ENCODE measurements around the gene PLD6.

The PLD6 gene

DNA sequence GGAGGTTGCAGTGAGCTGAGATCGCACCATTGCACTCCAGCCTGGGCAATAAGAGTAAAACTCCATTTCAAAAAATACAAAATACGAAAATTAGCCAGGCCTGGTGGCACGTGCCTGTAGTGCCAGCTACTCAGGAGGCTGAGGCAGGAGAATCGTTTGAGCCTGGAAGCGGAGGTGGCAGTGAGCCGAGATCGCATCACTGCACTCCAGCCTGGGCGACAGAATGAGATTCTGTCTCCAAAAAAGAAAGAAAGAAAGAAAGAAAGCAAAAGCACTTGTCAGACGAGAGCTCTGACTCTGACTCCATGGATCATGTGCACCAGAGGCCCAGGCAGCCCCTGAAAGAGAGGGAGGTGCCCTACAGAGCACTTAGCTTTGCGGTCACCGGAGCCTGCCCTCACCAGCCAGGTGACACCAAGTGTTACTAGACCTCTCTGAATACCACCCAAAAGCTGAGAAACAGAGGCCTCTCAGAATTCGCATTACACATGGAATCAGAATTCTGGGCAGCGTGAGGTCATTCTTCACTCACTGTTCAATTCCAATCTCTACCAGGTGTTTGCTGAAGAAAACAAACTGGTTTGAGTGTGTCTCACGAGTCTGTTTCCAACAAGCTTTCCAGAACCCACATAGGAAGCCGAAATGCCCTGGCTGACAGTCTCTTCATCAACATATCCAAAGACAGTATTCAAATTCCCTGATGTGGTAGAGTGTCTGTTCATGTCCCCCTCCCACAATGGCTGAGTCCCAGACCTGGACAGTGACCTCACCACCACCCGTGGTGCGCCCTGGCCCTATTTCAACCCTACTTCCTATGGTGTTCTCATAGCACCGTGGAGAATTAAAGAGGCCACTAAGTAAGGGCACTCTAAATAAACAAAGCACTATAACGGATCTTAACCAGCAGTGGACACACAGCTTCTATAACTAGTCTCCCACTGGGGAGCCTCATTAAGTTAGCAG lies 29.4 kb upstream of the PLD6 start:
- Histone ChIP-seq H3K36me3 (ENCODE audit: insufficient read depth) (no peaks in the 10 kb centered on the region), H3K27ac (peak overlapping the region; percentile 43; the same call in 1 of the 2 replicates), H3K4me2 (peak overlapping the region; percentile 53), H2AFZ (ENCODE audit: low read depth) (no peak overlapping the region), H3K9ac (peak overlapping the region; percentile 97; the same call in 1 of the 2 replicates), H3K4me1 (ENCODE audit: low read depth, poor library complexity, severe bottlenecking) (peaks cover 31% of the 10 kb centered on the region), H3K79me2 (ENCODE audit: insufficient read depth, low read depth) (peaks cover 29% of the 10 kb centered on the region), H4K20me1 (ENCODE audit: insufficient read depth) (no peaks in the 10 kb centered on the region), H3K4me3 (IDR thresholded peaks at IDR 0.05; ENCODE audit: insufficient read depth, low read depth, low read length) (no peak overlapping the region), H3K27me3 (ENCODE audit: insufficient read depth, low read depth) (no peaks in the 10 kb centered on the region)
- TF ChIP-seq, protein P1, sequence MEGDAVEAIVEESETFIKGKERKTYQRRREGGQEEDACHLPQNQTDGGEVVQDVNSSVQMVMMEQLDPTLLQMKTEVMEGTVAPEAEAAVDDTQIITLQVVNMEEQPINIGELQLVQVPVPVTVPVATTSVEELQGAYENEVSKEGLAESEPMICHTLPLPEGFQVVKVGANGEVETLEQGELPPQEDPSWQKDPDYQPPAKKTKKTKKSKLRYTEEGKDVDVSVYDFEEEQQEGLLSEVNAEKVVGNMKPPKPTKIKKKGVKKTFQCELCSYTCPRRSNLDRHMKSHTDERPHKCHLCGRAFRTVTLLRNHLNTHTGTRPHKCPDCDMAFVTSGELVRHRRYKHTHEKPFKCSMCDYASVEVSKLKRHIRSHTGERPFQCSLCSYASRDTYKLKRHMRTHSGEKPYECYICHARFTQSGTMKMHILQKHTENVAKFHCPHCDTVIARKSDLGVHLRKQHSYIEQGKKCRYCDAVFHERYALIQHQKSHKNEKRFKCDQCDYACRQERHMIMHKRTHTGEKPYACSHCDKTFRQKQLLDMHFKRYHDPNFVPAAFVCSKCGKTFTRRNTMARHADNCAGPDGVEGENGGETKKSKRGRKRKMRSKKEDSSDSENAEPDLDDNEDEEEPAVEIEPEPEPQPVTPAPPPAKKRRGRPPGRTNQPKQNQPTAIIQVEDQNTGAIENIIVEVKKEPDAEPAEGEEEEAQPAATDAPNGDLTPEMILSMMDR (conservative IDR thresholded peaks at IDR 0.05; ENCODE audit: low read depth, low read length), result no peak

DNA sequence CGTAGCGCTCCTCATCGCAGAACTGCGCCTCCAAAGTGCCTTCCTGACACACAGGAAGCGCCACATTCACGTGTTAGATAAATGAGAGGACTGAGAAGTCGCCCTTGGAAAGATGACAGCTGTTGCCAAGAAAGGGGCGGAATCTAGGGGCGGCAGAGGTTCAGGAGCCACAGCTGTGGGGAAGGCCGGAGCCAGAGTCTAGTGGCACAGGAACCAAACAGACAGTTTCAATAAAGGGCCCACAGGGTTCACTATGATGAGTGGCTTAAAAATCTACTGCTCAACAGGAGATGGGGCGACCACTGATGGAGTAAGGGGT lies 26.1 kb upstream of the PLD6 start:
- H3K36me3 ChIP-seq (ENCODE audit: insufficient read depth), result no peaks in the 10 kb centered on the region
- H3K4me3 ChIP-seq (IDR thresholded peaks at IDR 0.05; ENCODE audit: insufficient read depth, low read depth, low read length), result no peak overlapping the region

DNA sequence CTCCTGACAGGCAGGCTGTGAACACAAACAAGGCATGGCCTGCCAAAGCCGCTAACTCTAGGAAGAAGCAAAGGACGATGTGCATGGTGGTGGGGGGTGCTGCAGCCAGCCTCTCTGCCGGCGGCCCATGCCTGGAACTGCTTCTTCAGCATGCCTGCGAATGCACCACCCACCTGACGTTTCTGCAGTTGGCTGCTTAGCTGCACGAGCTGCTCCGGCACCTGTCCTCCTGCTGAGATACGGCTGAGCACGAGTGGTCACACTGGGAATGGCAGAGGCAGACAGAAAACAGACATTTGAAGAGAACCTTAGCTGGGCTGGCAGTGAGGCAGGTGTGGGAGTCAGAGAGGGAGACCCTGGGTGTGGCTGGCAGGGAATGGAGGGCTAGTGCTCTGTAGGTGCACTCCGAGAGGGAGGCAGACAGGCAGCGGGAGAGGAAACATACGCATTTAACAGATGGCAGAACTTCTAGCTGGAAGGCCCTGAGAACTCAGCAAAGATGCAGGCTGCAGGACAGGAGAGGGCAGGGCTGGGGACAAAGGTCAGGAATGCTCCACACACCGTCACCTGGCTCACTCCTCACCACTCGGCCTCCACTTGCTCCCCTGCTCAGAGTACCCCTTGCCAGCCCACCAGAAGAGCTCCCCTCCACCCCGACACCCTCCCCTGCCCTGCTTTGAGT lies 25.6 kb upstream of the PLD6 start:
- H3K36me3 ChIP-seq (ENCODE audit: insufficient read depth), result no peaks in the 10 kb centered on the region
- no peak overlapping the region for H3K27ac ChIP-seq
- no peak overlapping the region for H2AFZ ChIP-seq (ENCODE audit: low read depth)
- H3K79me2 ChIP-seq (ENCODE audit: insufficient read depth, low read depth), result peaks cover 27% of the 10 kb centered on the region
- no peak overlapping the region for H3K4me2 ChIP-seq
- H4K20me1 ChIP-seq (ENCODE audit: insufficient read depth), result no peaks in the 10 kb centered on the region
- no peak overlapping the region for H3K9ac ChIP-seq
- TF ChIP-seq, protein P1 (conservative IDR thresholded peaks at IDR 0.05; ENCODE audit: low read depth, low read length), result no peak
- H3K4me3 ChIP-seq (IDR thresholded peaks at IDR 0.05; ENCODE audit: insufficient read depth, low read depth, low read length), result no peak overlapping the region
- H3K27me3 ChIP-seq (ENCODE audit: insufficient read depth, low read depth), result no peaks in the 10 kb centered on the region
- peaks cover 7% of the 10 kb centered on the region for H3K4me1 ChIP-seq (ENCODE audit: low read depth, poor library complexity, severe bottlenecking)

More for the DNA sequence above, 26.1 kb upstream of the PLD6 start:
- Histone ChIP-seq H3K4me2 (no peak overlapping the region), H3K27me3 (ENCODE audit: insufficient read depth, low read depth) (no peaks in the 10 kb centered on the region), H4K20me1 (ENCODE audit: insufficient read depth) (no peaks in the 10 kb centered on the region), H3K79me2 (ENCODE audit: insufficient read depth, low read depth) (peaks cover 29% of the 10 kb centered on the region), H3K27ac (no peak overlapping the region), H3K9ac (no peak overlapping the region), H2AFZ (ENCODE audit: low read depth) (no peak overlapping the region), H3K4me1 (ENCODE audit: low read depth, poor library complexity, severe bottlenecking) (peaks cover 7% of the 10 kb centered on the region)
- TF ChIP-seq, protein P1 (conservative IDR thresholded peaks at IDR 0.05; ENCODE audit: low read depth, low read length), result no peak

DNA sequence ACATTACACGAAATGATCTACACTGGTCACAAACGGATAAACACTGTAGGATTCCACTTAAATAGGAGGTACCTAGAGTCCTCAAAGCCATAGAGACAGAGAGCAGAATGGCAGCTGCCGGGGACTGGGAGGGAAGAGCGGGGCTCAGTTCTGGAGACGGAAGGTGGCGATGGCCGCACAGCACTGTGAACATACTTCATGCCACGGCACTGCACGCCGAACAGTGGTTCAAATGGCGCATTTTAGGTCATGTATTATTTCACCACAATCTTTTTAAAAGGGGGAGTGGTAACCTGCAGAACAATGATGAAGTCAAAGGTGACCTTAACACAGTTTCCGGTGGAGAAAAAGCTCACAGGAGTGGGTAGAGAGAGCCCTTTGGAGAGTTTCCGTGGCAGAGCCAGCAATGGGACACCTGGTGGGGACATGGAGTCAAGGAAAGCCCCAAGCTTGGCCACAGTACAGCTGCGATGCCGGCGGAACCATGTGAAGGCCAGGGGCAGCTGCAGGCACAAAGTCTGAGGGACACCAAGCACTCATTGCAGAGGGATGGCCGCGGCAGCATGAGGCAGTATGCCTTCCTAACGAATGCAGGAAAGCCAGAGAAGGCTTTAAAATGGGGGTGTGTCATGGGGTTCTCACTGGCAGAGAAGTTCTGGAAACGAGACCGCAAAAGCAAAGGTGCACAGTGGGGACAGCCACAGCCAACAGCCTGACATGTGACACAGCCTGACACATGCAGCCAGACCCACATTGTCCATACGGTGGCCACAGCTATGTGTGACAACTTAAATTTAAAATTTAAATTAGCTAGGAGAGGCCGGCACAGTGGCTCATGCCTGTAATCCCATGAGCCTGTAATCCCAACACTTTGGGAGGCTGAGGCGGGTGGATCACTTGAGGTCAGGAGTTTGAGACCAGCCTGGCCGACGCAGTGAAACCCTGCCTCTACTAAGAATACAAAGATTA lies 23.6 kb upstream of the PLD6 start:
- H4K20me1 ChIP-seq (ENCODE audit: insufficient read depth), result no peaks in the 10 kb centered on the region
- TF ChIP-seq, protein P1 (conservative IDR thresholded peaks at IDR 0.05; ENCODE audit: low read depth, low read length), result no peak
- H3K4me3 ChIP-seq (IDR thresholded peaks at IDR 0.05; ENCODE audit: insufficient read depth, low read depth, low read length), result no peak overlapping the region
- peaks cover 13% of the 10 kb centered on the region for H3K79me2 ChIP-seq (ENCODE audit: insufficient read depth, low read depth)
- H3K27ac ChIP-seq, result no peak overlapping the region
- no peaks in the 10 kb centered on the region for H3K27me3 ChIP-seq (ENCODE audit: insufficient read depth, low read depth)
- no peak overlapping the region for H3K4me2 ChIP-seq
- H3K36me3 ChIP-seq (ENCODE audit: insufficient read depth), result peaks cover 5% of the 10 kb centered on the region; the same call in 1 of the 2 replicates
- H3K4me1 ChIP-seq (ENCODE audit: low read depth, poor library complexity, severe bottlenecking), result no peaks in the 10 kb centered on the region
- no peak overlapping the region for H2AFZ ChIP-seq (ENCODE audit: low read depth)
- H3K9ac ChIP-seq, result no peak overlapping the region
